Hepatocyte (in vitro differentiated cells): ENCODE results near the gene ZNF142.

Source experiments
- CTCF ChIP-seq: fragments of 200-600 bp; sonication (generic); IDR thresholded peaks from 2 replicates; pipeline ENCODE4 v1.5.1; 2016; ENCODE audit warnings: antibody characterized with exemption, mild to moderate bottlenecking; ENCODE audit not compliant: poor library complexity
- EZH2 ChIP-seq: fragments of 200-600 bp; sonication (generic); IDR thresholded peaks from 2 replicates; pipeline ENCODE4 v1.6.1; 2016; ENCODE audit warnings: antibody characterized with exemption, mild to moderate bottlenecking, borderline replicate concordance

DNA sequence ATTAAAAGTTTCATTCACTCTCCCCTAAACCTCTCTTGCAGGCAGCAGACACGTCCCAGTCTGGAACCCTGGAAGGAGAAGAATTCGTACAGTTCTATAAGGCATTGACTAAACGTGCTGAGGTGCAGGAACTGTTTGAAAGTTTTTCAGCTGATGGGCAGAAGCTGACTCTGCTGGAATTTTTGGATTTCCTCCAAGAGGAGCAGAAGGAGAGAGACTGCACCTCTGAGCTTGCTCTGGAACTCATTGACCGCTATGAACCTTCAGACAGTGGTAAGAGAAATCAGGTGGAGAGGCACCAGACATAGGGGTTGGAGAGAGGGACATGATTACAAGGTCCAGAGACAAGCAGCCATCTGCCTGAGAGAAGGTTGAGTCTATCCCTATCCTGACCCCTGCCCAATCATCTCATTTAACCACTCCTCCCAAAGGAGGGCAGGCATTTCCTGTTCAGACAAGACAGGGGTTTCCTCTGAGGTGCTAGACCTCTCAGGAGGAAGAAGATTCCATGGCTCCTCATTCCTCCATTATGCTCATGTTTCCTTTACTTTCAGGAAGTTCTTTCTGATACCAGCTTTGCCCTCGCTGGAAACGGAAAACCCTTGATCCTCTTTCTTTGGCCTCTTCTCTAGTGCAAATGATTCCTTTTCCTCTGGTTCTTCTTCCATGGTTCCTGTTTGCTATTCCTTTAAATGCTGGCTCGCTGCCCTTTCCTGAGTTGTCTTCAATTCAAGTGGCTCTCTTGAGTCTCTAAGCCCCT is 36.6 kb downstream of the ZNF142 start:
- TF ChIP-seq CTCF (no peak), EZH2 (no peak)
